Kidney tubule cell (primary cell): Measurements from ENCODE around the gene SRF.

Experiments
- DNase-seq: peaks from one replicate; pipeline ENCODE4 v3.0.0-alpha.2; 2018; ENCODE audit warnings: low spot score

Gene SRF

DNA sequence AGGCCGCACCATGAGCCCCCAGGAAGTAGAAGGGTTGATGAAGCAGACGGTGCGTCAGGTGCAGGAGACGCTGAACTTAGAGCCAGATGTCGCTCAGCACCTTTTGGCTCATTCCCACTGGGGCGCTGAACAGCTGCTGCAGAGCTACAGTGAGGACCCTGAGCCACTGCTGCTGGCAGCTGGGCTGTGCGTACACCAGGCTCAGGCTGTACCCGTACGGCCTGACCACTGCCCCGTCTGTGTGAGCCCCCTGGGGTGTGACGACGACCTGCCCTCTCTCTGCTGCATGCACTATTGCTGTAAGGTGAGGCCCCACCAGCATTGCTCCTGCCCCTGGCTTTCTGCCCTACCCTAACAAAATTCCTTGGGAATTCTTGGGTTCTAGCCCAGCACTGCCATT, 45.1 kb downstream of the SRF start:
- no peak for DNase-seq

DNA sequence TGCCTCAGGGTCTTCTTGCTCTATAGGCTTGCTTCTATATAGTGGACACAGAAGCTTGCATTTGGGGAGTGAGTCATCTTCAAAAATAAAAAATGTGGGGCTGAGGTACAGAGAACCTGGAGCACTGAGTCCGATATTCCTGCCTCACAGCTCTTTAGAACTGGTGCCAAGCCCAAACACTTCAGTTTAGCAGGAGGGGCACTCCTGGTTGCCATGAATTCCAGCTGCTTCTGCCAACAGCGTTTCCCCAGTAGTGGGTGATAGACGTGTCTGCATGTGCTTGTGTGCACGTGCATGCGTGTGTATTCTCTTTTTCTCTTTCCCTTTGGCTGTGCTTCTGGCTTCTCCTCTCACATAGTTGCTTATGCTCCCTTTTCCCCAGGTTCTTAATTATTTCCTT, 46.3 kb downstream of the SRF start:
- no peak for DNase-seq

DNA sequence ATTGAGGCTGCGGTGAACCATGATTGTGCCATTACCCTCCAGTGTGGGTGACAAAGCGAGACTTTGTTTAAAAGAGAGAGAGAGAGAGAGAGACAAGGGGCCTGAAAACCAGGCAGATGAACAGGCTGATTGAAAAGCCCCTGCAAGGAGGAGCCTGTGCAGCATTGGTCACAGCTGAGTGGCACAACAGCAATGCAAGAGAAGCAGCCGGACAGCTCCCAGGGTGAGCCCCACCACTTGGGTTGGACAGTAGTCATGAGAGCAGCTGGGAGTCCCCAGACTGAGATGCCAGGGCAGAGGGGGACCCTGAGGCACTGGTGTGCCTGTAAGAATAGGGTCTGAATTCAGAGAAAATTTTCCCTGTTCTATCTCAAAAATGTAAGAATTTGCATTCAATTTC, 48.0 kb downstream of the SRF start:
- DNase-seq: no peak

DNA sequence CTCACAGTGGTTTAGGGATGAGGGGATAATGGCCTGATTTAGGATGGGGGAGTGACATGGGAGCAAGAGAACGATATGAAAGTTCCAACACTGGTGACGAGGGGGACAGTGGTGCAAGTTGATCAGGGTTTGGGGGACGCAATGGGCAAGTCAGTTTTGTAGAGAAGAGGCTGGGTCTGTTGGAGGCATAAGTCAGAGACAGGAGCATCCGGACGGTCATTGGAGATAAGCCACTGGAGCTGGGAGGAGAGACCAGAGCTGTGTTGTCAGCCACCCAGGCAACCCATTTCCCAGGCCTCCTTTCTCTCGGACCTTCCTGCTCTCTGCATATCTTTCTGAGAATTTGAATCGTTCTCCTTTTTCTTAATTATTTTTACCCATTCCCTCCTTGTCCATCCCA, 48.7 kb downstream of the SRF start:
- DNase-seq: no peak

DNA sequence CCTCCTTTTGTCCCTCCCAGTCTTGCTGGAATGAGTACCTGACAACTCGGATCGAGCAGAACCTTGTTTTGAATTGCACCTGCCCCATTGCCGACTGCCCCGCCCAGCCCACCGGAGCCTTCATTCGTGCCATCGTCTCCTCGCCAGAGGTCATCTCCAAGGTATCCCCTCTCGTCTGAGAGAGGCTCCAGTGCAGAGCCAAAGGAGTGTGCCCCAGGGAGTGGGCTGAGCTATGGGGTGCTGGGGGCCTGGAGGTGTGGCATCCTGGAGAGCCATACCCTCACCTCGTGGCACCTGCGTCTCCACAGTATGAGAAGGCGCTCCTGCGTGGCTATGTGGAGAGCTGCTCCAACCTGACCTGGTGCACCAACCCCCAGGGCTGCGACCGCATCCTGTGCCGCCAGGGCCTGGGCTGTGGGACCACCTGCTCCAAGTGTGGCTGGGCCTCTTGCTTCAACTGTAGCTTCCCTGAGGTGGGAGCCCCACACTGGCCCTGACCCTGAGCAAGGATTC, 49.4 kb downstream of the SRF start:
- no peak for DNase-seq

DNA sequence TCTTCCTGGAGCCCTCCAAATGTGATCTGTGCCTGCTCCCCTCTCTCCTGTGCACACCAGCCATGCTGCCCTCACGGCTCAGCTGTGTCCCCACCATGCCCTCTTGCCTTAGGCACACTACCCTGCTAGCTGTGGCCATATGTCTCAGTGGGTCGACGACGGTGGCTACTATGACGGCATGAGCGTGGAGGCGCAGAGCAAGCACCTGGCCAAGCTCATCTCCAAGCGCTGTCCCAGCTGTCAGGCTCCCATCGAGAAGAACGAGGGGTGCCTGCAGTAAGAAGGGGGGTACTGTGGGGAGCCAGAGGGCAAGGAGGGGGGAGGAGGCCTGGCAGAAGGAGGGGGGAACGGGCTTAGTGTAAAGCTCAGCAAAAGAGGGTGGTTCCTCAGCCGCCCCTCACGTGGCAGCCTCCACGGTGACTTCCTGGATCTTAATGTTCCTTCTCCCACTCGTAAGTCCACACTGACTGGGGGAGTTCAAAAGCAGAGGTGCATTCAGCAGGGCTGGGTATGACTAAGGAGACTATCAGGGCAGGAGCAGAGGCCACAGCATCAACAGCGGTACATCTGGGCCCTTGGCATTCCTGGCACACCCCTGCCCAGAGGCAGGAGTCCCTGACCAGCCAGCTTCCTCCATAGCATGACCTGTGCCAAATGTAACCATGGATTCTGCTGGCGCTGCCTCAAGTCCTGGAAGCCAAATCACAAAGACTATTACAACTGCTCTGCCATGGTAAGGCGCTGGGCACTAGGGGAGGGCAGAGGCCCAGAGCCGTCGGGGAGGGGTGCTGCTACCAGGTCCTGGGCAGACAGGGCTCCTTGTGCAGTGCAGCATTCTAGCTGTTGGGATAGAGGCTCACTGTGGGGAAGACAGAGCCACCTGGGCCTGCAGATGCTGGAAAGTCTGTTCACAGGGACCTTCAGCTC, 50.2 kb downstream of the SRF start:
- peak; percentile 31 for DNase-seq

DNA sequence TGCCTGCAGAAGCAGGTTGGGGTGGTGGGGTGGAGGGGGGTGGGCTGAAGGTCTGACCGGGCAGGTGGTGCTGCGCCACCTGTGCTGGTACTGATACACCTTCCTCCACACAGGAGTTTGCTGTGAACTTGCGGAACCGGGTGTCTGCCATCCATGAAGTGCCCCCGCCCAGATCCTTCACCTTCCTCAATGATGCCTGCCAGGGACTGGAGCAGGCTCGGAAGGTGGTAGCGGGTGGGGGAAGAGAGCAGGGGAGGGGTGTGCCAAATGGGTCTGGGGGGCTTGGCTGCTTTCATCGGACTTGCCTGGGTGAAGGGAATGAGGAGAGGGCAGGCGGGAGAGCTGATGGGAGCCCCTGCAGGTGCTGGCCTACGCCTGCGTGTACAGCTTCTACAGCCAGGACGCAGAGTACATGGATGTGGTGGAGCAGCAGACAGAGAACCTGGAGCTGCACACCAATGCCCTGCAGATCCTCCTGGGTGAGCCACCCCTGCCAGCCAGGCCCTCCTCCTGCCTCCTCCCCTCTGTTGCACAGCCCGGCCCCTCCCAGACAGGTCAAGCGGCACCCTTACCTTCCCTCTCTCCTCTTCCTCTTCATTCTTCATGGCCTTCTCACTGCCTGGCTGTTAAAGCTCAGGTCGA, 51.5 kb downstream of the SRF start:
- DNase-seq: no peak

DNA sequence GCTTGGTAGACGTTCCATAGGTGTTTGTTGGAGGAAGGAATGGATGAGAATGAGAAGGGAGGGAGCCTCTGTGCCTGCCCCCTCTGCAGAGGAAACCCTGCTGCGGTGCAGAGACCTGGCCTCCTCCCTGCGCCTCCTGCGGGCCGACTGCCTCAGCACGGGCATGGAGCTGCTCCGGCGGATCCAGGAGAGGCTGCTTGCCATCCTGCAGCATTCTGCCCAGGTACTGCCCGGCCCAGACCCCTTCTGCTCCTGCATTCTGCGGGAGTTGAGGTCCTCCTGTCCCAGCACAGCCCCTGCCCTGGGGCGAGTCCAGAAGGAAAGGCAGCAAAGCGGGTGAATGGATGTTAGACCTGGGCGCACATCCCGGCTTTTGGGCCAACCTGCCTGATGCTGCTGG, 52.1 kb downstream of the SRF start:
- no peak for DNase-seq

DNA sequence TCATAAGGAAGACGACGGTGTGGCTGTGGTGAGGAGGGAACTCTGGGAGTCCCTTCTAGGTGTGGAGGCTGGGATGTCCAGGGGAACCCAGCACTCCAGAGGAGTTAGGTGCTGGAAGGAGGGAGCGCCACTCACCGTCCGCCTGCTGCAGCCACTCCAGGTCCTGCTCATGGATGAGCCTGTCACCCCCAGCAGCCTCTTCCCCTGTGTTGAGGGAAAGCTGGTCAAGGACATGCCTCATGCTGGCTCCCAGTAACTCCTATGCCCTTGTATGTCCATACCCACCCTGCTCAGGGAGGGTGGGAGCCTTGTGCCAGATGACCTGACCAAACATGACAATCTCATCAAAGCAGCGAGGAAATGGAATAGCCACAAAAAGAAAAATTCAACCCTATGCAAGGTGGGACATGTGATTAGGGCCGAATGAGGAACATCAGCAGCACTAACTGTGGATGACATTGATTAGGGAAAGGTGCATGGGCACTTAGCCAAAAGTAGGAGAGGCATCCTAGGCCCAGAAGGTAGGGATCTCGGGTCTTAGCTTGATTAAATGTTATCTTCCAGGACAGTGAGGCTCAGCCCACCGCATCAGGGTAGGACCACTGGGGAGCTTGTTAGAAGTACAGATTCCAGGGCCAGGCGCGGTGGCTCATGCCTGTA, 55.3 kb downstream of the SRF start:
- DNase-seq: no peak

DNA sequence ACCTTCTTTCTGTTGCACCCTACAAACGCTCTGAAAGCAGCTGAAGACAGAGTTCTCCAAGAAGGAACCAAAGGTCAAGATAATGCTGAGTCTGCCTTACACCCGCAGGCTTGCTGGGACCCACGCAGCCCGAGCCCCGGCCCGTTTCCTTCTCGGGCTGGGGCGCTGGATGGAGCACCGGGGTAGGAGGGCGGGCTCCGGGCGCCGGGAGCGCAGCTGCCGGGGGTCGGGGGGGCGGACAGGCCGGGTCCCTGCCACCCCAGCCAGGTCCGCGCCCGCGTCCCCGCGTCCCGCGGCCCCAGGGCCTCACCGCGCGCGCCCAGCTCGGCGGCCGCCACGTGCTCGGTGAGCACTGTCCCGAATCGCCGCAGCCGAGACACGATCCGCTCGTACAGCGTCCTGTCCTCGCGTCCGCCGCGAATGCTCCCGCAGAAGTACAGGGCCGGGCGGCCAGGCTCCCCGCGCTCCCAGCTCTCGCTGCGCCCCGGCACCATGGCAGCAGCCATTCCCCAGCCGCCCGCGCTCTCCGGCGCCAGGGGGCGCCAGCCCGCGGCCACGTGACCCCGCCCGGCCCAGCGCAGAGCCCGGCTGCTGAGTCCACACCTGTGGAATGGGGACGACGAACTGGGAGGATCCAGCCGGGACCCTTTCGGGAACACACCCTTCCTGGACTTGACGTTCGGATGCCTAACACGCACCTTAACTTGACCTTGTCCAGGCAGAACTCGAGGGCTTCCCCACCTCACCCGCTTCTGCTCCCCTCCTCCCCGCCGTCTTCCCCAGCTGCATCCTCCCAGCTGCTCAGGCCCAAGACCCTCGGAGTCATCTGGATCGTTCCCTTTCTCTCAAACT, 58.1 kb downstream of the SRF start, which contains the start of gene DNPH1:
DNPH1 (minus strand) TSS at position 531 of the 852 bp plus-strand sequence; CDS start at position 506, 25 bp downstream.
- peak; percentile 84 for DNase-seq

DNA sequence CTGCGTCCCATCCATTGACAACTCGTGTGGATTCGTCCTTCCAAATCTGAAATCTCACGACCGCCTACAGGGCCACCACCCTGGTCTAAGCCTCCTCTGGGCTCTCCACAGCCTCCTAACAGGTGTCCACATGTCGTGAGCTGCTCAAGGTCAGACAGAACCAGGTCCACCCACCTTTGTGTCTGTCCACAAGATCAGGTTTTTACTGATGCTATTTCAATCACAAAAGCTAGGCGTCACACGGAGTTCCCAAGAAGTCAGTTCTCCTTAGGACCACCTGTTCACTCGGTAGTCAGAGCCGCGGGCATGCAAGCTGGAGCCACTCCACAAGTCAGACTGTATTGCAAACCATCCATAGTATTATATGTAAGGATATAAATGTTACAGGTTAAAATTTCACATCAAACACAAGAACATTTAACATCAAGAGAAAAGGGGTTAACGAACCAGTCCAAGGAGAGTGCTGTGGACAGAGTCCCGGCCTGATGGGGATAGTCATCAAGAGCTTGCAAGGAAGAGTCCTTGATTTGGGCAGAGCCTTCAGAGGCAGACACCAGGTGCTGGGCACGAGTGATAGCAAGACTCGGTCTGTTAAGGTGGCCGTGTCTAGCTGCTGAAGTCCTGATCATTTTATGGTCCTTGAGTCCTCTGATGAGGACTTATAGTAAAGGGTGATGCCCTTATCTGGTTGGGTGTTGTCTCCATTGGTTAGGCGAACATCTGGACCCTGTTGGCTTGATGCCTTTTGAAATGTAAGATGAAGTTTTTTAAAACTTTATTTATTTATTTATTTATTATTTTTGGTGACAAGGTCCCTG, 58.9 kb downstream of the SRF start:
- DNase-seq: no peak

DNA sequence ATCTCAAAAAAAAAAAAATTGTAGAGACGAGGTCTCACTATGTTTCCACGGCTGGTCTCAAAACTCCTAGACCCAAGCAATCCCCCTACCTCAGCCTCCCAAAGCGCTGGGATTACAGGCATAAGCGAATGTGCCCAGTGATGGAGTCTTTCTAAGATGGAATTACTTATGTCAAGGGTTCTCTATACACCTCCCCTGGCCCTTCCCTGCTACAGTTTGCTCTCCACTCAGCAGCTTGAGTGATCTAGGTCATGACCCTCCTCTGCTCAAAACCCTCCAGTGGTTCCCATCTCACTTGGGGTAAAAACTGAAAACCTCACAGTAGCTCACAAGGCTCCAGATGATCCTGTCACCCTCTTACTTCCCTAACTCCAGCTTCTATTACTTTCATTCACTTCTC, 60.0 kb downstream of the SRF start:
- no peak for DNase-seq
